CD4-positive, alpha-beta T cell (primary cell): ENCODE results near the gene HLA-B. TPM values are rescaled to one million over a fixed set of nuclear protein-coding genes. Genes with fewer than 3 reads are reported as not detected.

Experiments
- ATAC-seq: fragments of 200-7000 bp; cut with Tn5 transposase; one replicate; pipeline ENCODE4 v1.10.0; 2022; ENCODE audit warnings: mild to moderate bottlenecking; ENCODE audit not compliant: poor library complexity
- CTCF ChIA-PET: fragments of 350-600 bp; sonication (Branson Sonifier 250); formaldehyde crosslinking; loops from one replicate; lab custom pipeline; 2021; ENCODE audit warnings: antibody characterized with exemption, inconsistent platforms; lab: Charles Lee
- POLR2A ChIA-PET: fragments of 350-600 bp; sonication (Branson Sonifier 250); formaldehyde crosslinking; loops from one replicate; lab custom pipeline; 2021; ENCODE audit warnings: antibody characterized with exemption, inconsistent platforms; lab: Charles Lee
- DNase-seq, 14 experiments: peaks; one replicate each; pipeline ENCODE4 v3.0.0-alpha.2; 2013 to 2020; ENCODE audit warnings: mixed read lengths in 2 of 14
- H3K27ac ChIP-seq, 2 donors: one replicate each; pipeline versions ENCODE4 v1.5.1 to v1.7.0; 2013; ENCODE audit warnings: low read length in 2 of 2, low read depth in 1 of 2, mild to moderate bottlenecking in 1 of 2
- H3K27me3 ChIP-seq, 2 experiments: 1 replicate in 1 of 2; 2 replicates in 1 of 2; pipeline versions ENCODE4 v1.6.1 to v1.7.0; 2013; ENCODE audit warnings: low read length in 2 of 2, control low read depth in 1 of 2, mild to moderate bottlenecking in 1 of 2, moderate library complexity in 1 of 2; ENCODE audit not compliant: insufficient read depth in 2 of 2, control insufficient read depth in 1 of 2
- H3K36me3 ChIP-seq: one replicate; pipeline ENCODE4 v1.6.1; 2013; ENCODE audit warnings: low read length, control low read depth; ENCODE audit not compliant: insufficient read depth
- H3K4me1 ChIP-seq: one replicate; pipeline ENCODE4 v1.6.1; 2013; ENCODE audit warnings: low read length, control low read depth; ENCODE audit not compliant: insufficient read depth
- H3K4me3 ChIP-seq: one replicate; pipeline ENCODE4 v1.5.1; 2013; ENCODE audit warnings: mild to moderate bottlenecking, low read length, moderate library complexity
- H3K9me3 ChIP-seq, 2 experiments: 1 replicate in 1 of 2; 2 replicates in 1 of 2; pipeline versions ENCODE4 v1.6.1 to v1.7.0; 2013; ENCODE audit warnings: low read length in 2 of 2, mild to moderate bottlenecking in 2 of 2, control low read depth in 1 of 2, moderate library complexity in 1 of 2; ENCODE audit not compliant: control insufficient read depth in 1 of 2, insufficient read depth in 1 of 2
- H3K27ac Mint-ChIP-seq: one replicate; pipeline ENCODE4 v1.8.0; 2020; ENCODE audit warnings: mixed read lengths
- H3K27me3 Mint-ChIP-seq: one replicate; pipeline ENCODE4 v1.8.0; 2021; ENCODE audit warnings: mixed read lengths
- H3K36me3 Mint-ChIP-seq: one replicate; pipeline ENCODE4 v1.8.0; 2021; ENCODE audit warnings: low read depth, mixed read lengths
- H3K4me1 Mint-ChIP-seq: one replicate; pipeline ENCODE4 v1.8.0; 2021; ENCODE audit warnings: low read depth, mixed read lengths
- H3K4me3 Mint-ChIP-seq: one replicate; pipeline ENCODE4 v1.8.0; 2020; ENCODE audit warnings: mild to moderate bottlenecking, mixed read lengths
- H3K9me3 Mint-ChIP-seq: one replicate; pipeline ENCODE4 v1.8.0; 2020; ENCODE audit warnings: mixed read lengths
- intact Hi-C, 2 experiments: fragments of 100-400 bp; cut with DNase I in 1 of 2; cut with micrococcal nuclease in 1 of 2; formaldehyde crosslinking; loops; one replicate each; pipeline versions ENCODE4 v1.15.1 to v1.9.0; 2023 to 2025; cut with DNase I, micrococcal nuclease
- total RNA-seq, 174 experiments: library from RNA in 2 of 174; stranded (reverse) in 2 of 174; gene quantifications; one replicate each; pipeline ENCODE4 v1.2.3 and lab custom pipeline; 2021 to 2026
- TF ChIP-seq, protein P1 (sequence below): fragments of 200-600 bp; IDR thresholded peaks from one replicate; pipeline ENCODE4 v1.8.0; 2022; ENCODE audit warnings: antibody characterized with exemption, mild to moderate bottlenecking

The HLA-B gene
- total RNA-seq, 2 experiments from 2014 or later, result 6,758 to 7,013 TPM

DNA sequence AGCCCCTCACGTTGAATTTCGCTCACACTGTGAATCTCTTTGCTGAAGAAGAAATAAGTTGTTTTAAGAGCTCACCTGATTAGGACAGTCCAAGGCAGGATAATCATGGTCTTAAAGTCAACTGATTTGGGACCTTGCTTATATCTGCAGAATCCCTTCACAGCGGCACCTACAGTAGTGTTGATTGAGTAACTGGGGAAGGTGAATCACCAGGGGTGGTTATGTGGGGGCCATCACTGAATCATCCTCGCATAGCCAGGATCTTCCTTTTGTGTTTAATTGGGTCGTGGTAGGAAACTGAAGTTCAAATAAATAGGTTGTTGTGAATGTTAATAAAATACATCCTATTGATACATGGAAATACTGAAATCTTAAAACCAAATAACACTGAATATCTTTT lies 26.2 kb upstream of the HLA-B start:
- no peaks in the 10 kb centered on the region for H3K36me3 ChIP-seq
- no peaks in the 10 kb centered on the region for H3K9me3 ChIP-seq
- Mint-ChIP-seq H3K27ac (no peak overlapping the region), H3K9me3 (no peaks in the 10 kb centered on the region), H3K4me1 (no peaks in the 10 kb centered on the region), H3K27me3 (peaks cover 11% of the 10 kb centered on the region), H3K4me3 (no peak overlapping the region), H3K36me3 (no peaks in the 10 kb centered on the region)
- ATAC-seq, result no peak
- H3K4me1 ChIP-seq, result no peaks in the 10 kb centered on the region
- H3K27ac ChIP-seq, result no peak overlapping the region
- ChIA-PET POLR2A (no interaction called here), CTCF (no interaction called here)
- H3K4me3 ChIP-seq, result no peak overlapping the region
- TF ChIP-seq, protein P1, sequence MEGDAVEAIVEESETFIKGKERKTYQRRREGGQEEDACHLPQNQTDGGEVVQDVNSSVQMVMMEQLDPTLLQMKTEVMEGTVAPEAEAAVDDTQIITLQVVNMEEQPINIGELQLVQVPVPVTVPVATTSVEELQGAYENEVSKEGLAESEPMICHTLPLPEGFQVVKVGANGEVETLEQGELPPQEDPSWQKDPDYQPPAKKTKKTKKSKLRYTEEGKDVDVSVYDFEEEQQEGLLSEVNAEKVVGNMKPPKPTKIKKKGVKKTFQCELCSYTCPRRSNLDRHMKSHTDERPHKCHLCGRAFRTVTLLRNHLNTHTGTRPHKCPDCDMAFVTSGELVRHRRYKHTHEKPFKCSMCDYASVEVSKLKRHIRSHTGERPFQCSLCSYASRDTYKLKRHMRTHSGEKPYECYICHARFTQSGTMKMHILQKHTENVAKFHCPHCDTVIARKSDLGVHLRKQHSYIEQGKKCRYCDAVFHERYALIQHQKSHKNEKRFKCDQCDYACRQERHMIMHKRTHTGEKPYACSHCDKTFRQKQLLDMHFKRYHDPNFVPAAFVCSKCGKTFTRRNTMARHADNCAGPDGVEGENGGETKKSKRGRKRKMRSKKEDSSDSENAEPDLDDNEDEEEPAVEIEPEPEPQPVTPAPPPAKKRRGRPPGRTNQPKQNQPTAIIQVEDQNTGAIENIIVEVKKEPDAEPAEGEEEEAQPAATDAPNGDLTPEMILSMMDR, result no peak
- no peak for DNase-seq
- H3K27me3 ChIP-seq, result peaks cover 4 to 8% of the 10 kb centered on the region in 2 experiments
- intact Hi-C loops, result no loop called here

DNA sequence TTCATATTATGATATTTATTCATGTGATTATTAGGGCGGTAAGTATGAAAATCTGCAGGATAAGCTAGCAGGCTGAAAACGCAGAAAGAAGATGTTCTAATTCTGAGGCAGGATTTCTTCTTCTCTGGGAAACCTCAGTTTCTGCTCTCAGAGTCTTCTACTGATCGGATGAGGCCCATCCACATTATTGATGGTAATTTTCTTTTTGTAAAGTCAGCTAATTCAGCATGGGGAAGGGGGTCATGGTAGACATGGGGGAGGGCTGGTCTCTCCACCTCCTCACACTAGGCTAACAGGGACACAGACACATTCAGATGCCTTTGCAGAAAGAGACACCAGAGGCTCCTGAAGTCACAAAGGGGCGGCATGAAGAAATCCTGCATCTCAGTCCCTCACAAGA lies 24.7 kb upstream of the HLA-B start:
- peaks cover 4 to 11% of the 10 kb centered on the region in 2 experiments for H3K27me3 ChIP-seq
- ChIA-PET POLR2A (no interaction called here), CTCF (interaction anchor here (0.6 kb wide), 1 partner anchor 764 kb away, joined by 3 read pairs; no protein-coding TSS in a partner anchor)
- H3K9me3 Mint-ChIP-seq, result no peaks in the 10 kb centered on the region
- DNase-seq (no peak), ATAC-seq (no peak)
- no peak overlapping the region for H3K27ac ChIP-seq
- no peaks in the 10 kb centered on the region for H3K36me3 ChIP-seq
- TF ChIP-seq, protein P1, result no peak
- no peaks in the 10 kb centered on the region for H3K4me1 ChIP-seq
- H3K4me3 Mint-ChIP-seq, result no peak overlapping the region
- intact Hi-C loops, result no loop called here
- H3K27me3 Mint-ChIP-seq, result peaks cover 16% of the 10 kb centered on the region
- H3K4me1 Mint-ChIP-seq, result no peaks in the 10 kb centered on the region
- no peak overlapping the region for H3K27ac Mint-ChIP-seq
- H3K36me3 Mint-ChIP-seq, result no peaks in the 10 kb centered on the region
- no peaks in the 10 kb centered on the region for H3K9me3 ChIP-seq
- no peak overlapping the region for H3K4me3 ChIP-seq

DNA sequence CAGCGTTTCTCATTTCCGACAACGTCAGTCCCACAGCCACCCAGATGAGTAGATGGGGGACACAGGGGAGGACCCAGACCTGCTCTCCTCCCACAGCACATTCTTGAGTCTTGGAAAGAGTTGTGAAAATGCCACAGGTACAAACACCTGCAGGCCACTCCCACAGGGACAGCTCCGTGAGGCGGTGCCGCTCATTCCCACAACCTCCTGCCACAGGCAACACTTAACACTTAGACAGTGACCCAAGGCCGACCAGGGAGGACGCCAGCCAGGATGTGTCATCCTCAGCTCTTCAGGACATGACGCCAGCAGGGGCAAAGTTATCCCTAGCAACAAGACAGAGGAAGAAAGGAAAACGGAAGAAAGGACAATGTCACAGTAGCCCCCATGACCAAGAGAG lies 22.9 kb upstream of the HLA-B start:
- Histone ChIP-seq H3K36me3 (no peaks in the 10 kb centered on the region), H3K4me3 (no peak overlapping the region), H3K27ac (no peak overlapping the region), H3K27me3 (peaks cover 4 to 11% of the 10 kb centered on the region in 2 experiments), H3K4me1 (no peaks in the 10 kb centered on the region), H3K9me3 (no peaks in the 10 kb centered on the region)
- Mint-ChIP-seq H3K27me3 (peaks cover 16% of the 10 kb centered on the region), H3K36me3 (no peaks in the 10 kb centered on the region), H3K27ac (no peak overlapping the region), H3K4me3 (no peak overlapping the region), H3K9me3 (no peaks in the 10 kb centered on the region), H3K4me1 (no peaks in the 10 kb centered on the region)
- POLR2A ChIA-PET, result no interaction called here
- ATAC-seq, result no peak
- CTCF ChIA-PET, result interaction anchor here (0.6 kb wide), 1 partner anchor 391 kb away, joined by 3 read pairs; no protein-coding TSS in a partner anchor
- TF ChIP-seq, protein P1, result no peak
- no peak for DNase-seq
- intact Hi-C loops, result no loop called here
